ENCODE data around the gene HEMK1.

HEMK1 gene

DNA sequence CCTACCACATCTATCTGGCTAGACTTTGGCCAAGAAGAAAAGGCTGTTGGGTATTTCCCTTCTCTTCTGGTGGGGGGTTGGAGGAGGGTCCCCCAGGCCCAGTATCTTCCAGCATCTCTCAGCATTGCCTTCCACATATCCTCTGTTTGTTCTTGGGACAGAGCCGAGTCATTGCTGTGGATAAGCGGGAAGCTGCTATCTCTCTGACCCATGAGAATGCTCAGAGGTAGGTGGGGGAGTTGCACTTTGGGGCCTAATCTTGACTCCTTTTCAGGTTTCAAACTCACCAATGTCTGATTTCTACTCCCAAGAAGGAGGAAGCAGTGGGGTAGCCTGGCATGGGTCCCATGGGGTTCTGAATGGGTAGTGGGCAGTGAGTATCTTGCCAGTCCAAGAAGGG is 8.0 kb downstream of the HEMK1 start:
- no peak for DNase-seq

DNA sequence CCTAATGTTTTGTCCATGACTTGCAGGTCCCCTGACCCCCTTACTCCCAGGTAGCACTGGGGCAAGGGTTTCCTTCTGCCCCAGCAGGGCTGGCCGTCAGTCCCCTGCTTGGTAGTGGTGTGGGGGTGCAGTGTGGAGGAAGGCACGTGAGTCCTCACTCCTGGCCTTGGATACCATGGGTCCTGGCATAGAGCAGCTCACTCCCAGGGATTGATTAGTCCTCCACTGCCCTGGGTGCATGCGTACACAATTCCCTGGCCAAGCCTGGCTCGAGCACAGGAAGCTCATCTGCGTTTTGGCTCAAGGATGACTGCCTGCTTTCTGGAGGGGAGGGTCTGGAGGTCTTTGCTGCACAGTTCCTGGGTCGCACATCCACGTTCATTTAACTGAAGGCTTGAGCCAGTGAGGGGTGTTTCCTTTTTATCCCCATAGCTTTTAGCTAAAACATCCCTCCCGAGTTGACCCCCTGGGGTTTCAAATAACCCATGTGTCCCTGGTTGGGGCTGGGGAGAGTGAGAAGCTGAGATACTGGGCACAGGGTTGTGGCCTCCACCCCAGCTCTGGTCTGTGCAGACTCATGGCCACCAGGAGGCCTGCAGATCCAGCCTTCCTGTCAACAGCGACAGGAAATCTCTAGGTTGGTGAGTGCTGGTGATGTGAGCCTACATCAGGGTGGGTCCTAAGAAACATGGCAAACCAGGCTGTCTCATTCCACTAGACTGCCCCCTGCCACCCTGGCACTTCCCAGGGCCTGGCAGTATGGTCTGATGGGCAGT is 11.5 kb downstream of the HEMK1 start:
- DNase-seq: no peak

DNA sequence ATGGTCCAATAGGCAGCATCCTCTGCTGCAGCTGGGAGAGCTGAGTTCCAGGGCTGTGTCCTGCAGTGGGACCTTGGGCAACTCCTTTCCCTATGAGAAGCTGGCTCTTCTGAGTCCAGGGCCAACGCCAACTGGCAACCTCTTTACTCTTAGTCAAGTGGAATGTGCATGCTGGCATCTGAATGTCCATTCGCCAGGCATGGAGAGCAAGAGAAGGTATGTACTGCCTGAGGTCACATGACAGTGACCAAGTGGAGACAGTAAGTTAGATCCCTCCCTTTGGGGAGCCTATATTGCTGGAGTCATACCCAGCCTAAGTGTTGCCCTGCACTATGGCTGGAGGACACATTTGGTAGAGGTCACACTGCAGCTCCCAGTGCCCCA is 12.1 kb downstream of the HEMK1 start:
- no peak for DNase-seq

DNA sequence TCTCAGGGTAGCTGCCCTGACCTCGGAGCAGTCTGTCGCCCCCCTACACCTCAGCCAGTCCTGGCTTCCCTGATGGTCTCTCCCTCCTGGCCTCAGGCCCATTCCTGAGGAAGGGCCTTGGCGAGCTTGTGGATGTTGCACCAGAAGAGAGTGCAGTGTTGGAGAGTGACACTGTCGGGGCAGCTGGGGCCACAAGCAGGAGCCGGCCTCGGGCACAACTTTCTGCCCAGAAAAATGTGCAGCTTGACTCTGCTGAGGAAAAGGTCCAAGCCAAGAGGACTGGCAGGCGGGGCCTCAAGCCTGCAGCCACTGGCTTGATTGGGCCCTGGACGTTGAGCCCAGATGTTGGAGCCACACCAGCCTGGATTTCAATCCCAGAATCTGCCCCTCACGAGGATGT is 12.8 kb downstream of the HEMK1 start:
- DNase-seq: no peak

DNA sequence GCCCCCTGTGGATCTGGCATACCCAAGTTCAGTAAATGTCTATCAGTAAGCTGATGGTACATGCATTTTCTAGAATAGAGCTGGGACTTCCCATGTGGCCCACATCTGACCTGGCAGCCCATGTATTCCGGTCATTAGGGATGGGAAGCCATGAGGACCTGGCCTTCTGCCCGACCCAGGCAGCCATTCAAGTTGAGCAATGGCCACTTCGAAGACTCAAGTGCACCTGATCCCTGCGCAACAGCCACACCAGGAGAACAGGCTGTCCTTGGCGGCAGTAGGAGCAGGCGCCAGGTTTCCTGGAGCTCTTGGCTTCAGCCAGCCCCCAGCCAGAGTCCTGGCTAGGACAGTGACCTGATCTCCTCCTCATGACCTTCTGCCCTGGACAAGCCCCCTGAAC is 14.6 kb downstream of the HEMK1 start:
- no peak for DNase-seq

DNA sequence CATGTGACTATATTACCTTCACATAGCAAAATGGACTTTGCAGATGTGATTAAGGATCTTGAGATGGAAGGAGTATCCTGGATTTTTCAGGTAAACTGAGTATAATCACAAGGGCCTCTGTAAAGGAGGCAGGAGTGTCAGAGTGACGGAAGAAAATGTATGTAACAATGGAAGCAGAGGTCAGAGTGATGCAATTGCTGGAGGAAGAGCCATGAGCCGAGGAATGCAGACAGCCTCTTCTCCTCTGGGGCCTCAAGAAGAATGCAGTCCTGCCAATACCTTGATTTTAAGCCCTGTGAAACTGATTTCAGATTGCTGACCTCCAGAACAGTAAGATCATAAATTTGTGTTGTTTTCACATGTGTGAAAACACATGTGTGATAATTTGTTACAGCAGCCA is 15.1 kb downstream of the HEMK1 start:
- DNase-seq: no peak

DNA sequence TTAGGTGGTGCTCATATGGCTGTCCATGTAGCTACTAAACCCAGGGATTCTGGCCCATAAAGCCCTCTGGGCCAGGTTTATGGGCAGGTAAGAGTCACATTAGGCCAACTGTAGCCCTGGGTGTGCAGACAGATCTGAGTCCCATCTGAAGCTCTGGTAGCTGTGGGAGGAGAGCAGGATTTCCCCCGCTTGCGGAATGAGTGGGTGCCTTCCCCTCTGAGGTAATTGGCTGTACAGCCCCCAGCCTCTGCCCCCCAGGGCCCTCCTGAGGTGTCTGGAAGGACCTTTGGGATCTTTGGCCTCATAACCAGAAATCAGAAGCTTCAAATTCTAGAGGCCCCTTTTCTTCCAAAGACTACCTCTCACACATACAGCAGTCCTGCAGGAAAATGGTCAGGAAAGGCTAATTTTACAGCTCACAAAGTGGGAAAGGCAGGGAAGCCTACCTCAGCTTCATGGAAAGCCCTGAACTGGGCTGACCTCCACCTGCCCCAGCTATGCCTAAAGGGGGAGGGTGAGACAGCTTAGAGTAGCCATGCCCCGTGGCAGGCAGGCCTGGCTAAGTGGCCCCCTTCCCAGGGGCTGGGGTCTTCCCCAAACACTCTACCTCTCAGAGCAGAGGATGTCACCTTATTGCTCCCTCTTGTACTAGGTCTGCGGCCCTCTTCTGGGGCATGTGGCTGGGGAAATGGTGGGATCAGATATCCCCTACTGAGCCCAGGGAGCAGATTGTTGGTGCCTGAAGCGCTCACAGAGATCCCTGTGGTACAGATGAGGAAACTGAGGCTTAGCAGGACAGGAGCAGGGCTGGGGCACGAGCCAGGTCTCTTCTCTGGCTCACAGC is 16.8 kb downstream of the HEMK1 start:
- no peak for DNase-seq

DNA sequence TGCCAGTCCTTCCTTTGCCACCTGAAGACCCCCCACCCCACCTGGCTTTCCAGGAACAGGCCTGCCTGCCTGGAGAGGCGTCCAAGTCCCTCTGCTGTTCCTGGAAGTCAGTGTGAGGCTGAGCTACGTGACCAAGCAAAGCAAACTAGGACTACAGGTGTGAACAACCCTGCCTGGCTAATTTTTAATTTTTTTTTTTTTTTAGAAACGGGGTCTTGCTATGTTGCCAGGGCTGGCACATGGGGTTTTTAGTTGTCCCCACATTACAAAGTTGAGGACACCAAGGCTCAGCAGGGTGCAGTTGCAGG is 17.4 kb downstream of the HEMK1 start:
- DNase-seq: no peak

DNA sequence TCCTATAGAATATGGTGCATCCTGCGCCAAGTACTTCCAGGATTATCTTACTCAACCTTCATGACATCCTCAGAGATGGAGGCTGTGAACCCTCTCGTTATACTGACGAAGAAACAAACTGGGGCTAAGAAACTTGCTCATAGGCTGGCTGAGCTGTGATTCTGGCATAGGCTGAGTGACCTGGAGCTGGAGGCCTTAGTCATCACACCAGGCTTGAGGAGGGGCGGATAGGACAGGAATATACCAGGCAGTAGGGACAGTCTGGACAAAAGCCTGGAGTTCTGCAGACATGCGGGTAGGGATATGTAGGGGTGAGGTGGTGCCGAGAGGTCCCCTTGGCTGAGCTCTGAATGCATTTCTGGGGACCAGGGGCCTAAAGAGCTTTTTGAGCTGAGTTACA is 18.1 kb downstream of the HEMK1 start:
- no peak for DNase-seq

DNA sequence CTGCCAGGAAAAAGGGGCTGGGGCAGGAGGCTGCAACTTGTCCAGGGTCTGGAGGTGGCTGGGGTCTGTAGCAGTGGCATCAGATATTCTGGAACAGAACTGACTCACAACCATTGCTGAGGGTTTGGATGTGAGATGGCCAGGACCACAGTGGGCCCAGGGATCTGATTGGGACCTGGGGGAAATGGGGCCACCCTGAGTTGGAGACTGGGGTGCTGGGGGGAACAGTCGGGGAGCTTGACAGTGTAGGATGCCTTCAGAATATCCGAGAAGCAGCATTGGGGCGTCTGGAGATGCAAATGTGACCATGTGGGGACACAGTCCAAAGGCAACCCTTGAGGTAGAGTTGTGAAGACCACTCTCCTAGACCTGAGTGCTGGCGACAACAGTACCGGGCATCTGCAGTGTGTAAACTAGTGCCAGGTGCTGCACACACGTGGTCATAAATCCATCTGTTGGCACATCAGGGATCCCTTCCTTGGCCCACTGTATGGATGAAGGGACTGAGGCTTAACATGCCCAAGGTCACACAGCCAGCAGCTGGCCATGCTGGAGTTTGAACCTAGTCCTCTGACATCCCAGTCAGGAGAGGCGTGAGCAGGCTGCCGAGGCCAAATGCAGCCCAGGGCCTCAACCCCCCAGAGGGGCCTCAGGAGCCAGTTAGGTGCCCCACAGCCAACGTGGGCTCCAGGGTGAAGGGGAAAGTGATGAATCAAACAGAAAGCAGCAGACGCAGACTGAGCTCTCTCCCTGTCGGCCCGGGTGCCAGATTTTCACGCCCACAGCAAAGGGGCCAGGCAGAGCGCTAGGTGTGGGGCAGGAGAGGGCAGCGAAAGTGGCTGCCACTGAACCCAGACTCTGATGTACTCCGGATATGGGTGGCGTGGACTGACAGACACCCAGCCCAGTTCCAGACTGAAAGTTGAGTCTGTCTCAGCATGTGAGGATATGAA is 18.8 kb downstream of the HEMK1 start:
- DNase-seq: peak in 2 of 4 experiments; percentile 24 to 45

DNA sequence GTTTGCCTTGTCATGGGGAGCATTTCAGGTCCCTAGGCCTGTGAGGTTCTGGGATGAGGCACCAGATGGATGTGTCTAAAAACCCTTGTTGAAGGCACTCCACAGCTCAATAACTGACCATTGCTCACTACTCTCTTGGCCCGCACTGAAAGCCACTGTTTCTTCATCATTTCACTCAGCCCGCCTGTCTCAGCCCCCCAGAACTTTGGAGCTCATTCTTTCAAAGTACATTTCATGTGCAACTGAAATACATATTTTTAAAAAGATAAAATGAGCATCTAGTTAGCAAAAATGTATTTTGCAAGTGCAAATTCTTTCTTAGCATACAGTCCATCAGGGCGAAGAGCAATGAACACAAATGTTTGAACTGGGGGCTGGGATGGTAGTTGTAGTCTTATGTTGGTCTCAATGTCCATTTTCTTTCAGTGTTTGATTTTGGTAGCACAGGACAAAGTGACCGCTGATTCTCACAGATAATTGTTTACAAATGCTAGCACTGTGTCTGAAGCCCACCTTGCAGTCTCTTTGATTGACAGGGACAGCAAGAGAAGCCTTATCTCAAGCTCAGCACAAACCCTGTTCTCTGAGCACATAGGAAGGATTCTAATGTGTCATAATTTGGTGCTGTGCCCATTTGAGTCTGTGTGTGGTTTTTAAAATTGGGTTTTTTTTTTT is 19.6 kb downstream of the HEMK1 start:
- no peak for DNase-seq

DNA sequence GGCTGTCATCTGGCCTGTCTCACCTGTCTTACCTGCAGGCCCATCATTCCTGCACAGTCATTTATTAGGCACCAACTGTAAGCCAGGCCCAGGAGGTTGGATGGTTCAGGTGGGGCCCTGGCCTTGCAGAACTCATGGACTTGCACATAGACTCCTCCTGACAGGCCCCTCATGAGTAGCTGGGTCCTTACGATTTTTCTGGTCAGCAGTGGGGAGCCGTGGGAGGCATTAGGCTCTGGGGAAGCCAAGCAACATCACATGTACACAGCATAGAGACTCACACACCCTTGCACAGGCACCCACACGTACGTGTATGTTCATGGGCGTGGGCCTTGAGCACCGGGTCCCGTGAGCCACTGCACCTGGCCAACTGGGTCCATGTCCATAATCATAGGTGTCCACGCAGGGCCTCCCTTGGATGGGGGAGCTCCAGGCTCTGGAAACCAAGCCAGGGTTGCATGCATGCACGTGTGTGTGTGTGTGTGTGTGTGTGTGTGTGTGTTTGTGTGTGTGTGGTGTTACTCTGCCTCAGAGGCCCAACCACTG is 21.9 kb downstream of the HEMK1 start:
- DNase-seq: no peak

DNA sequence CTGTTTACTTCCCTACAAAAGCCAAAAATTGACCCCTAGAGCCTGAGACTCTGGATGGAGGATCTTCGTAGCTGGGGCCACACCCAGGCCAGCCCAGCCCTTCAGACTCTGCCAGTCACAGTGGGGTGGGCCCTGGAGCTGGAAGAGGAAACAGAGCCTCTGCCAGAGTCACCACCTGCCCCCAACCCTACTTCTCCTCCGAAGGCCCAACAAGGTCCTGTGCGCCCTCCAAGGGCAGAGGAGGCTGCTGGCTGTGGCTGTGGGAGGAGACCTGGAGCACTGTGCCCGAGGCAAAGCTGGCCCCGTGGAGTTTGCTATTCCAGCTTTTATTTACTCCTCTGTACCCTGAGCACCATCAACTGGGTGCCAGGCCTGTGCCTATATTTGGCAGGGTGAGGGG is 23.2 kb downstream of the HEMK1 start:
- DNase-seq: no peak

DNA sequence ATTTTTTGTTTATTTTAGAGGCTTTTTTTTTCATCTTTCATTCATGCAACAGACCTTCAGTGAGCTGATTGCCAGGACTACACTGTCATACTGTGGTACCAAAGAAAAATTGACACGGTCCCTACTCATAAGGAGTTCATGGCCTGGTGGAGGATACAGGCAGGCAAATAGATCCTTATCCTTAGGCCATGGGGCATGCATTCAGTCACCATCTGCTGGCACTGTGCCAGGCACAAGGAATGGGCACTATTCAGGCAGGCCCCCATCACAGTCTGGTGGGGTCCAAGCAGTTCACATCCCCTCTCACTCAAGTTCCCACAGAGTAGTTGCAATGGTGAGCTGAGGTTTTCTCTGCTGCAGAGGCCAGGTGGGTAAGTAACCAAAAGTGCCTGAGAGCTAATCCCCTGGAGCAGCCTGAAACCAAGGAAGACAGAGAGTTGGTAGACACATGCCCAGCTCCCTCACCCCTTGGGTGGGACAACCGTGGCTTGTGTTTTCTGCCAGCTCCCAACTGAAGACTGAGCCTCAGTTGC is 25.0 kb downstream of the HEMK1 start:
- no peak for DNase-seq

DNA sequence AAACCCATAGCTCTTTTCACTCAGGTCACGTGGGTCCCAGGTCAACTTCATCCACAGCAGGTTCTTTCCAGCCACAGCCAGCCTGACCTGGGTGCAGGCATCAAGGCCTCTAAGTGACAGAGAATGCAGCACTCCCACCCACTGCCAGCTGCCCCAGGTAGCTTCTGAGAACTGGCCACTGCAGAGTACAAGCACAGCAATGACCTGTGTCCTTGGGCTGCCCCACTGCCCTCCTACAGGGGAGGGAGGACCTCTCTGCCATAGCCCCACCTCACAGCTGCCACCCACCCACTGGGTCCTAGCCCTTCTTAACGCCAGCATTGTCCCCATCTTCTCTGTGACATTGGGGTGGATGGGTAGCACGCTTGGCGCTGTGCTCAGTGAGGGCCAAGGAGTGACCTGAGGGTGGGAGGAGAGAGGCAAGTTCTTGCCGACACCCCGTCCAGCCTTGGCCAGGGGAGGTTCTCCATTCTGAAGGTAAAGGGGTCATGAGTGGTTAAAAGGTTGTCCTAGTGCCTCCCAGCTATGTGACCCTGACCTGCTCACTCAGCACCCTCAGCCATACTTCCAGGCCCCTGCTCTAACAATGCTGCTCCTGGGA is 29.9 kb downstream of the HEMK1 start:
- no peak for DNase-seq

DNA sequence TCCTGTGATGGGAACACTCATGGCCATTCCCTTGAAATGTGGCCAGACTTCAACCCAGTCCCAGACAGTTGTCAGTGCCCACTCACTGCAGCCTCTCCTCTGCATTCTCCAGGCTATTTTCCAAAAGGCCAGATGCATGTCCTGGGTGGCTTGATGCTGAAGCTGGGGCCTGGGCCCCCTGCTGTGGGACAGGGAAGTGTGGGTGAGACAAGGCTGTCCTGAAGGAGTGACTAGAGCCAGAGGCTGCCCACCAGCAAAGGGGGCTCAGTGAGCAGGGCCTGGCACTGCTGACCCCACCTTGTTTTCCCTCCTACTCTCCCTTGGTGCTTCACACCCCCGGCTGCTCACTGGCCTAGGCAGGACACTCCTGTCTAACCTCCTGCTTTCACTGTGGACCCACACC is 30.4 kb downstream of the HEMK1 start:
- DNase-seq: no peak

DNA sequence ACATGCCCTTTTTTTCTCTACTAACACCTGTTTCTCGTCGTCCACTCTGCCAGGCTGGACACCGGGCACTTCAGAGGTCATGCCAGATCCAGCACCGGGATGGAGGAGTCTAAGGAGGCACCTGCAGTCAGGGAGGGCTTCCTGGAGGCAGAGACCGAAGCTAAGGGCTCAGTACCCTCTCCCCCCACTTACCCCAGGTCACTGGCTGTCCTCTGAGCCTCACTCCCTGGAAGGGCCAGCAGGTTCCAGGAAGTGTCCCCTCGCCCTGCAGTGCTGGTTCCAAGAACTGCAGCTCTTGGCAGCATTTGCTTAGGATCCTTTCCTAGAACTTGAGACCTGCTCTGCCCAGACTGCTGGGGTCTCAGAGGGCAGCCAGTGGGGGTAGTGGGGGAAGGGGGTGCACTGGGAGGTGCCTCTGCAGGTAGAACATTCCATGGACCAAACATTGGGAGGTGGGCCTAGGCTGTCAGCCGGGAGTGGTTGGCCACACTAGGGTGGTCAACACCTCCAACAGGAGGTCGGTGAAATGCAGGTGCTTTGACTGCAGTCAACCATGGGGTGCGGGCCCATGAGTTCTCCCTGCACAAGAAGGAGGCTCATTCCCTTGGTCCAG is 30.9 kb downstream of the HEMK1 start:
- no peak for DNase-seq

DNA sequence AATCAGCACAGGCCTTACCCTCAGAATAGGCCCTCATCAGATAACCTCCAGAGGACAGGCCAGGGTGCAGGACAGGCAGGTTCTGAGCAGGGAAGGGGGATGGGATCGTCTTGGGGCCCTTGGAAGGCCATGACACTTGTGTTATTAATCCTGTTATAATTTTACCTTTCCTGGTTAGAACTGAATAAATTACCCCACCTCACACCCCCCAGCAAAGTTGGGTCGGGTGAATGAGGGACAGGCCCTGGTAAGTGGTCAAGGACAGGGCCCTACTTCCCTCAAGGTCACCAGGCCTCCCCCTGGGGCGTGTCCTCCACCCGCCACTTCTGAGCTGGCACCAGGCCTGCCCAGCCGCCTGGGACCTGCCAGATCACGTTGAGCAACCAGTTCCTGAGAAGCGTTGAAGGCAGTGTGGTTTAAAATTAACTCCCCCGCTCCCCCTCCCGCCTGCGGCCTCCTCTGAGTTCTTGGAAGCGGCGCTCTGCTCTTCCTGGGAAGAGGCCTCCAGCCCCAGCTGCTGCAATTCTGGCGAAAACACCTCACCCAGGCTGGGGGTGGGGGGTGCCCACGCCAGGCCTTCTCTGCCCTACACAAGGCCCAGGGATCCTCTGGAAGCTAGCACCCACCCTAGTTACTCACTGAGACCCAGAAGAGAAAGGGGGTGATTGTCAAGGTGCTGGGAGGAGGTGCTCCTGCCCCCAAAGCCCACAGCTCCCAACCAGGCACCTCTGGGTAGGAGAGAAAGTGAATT is 31.7 kb downstream of the HEMK1 start:
- peak in 2 of 4 experiments; percentile 40 to 53 for DNase-seq

DNA sequence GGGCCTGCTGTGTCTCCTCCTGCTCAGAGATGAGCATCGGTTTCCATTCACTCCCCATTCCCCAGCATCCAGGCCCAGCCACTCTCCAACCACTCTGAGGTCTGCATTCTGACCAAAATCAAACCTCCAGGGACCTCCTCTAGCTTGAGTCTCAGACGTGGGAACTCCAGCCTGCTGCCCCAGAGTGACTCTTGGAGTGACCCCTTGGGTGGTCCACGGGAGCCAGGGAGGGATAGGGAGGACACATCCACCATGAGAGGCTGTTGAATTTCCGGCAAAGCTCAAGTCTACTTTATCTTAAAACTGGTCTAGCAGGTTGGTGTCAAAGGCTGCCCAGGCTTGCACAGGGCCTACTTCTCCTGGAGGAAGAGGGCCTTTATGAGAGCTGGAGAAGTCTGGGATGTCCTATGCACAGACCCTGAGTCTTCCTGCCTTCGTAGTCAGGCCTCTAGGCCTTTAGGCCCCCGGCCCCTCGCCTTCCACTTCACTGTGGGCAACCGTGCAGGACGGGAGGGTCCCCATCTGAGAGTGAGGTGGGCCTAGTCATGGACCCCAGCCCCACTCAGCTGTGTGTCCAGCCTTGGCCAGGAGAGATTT is 33.4 kb downstream of the HEMK1 start:
- DNase-seq: no peak

Data from activated naive CD4-positive, alpha-beta T cell (primary cell).